IMR-90 (cell line): Measurements from ENCODE around the gene CNPY1. TPM values are rescaled to one million over a fixed set of nuclear protein-coding genes. Genes with fewer than 3 reads are reported as not detected.
A peak's percentile ranks its signal among the peaks of the same experiment; 100 is the strongest.

Source experiments
- ATAC-seq: fragments of 200-7000 bp; cut with Tn5 transposase; 2 replicates; pipeline ENCODE4 v1.9.1; 2020; ENCODE audit warnings: low read depth, mild to moderate bottlenecking, moderate library complexity
- BruUV-seq: library from RNA; stranded (reverse); fragments of 400-500 nt; replicated peaks from 2 replicates; lab custom pipeline; 2021; lab: Mats Ljungman, UMichigan
- CTCF ChIA-PET: fragments of 300-600 bp; formaldehyde crosslinking; extraction: SDS; loops from one replicate; lab custom pipeline; 2021; ENCODE audit warnings: antibody characterized with exemption; lab: Yijun Ruan, JAX
- POLR2A ChIA-PET: fragments of 300-600 bp; sonication (Branson Sonifier 250); formaldehyde crosslinking; loops from one replicate; lab custom pipeline; 2022; ENCODE audit warnings: antibody characterized with exemption; ENCODE audit not compliant: unreplicated experiment; lab: Charles Lee
- DNase-seq: peaks from one replicate; pipeline ENCODE4 v3.0.0; 2013
- H2AFZ ChIP-seq: replicated peaks from 2 replicates; pipeline ENCODE3; 2013; ENCODE audit warnings: low read length, mild to moderate bottlenecking; ENCODE audit not compliant: poor library complexity
- H2AK5ac ChIP-seq: 2 replicates; pipeline ENCODE4 v1.6.1; 2013; ENCODE audit warnings: low read depth, low read length, inconsistent platforms
- H2AK9ac ChIP-seq: replicated peaks from 2 replicates; pipeline ENCODE3; 2013; ENCODE audit warnings: mild to moderate bottlenecking, low read depth, low read length, moderate library complexity; ENCODE audit not compliant: poor library complexity
- H2BK120ac ChIP-seq: 2 replicates; pipeline ENCODE4 v1.6.1; 2013; ENCODE audit warnings: low read depth, low read length, inconsistent platforms
- H2BK15ac ChIP-seq: 3 replicates; pipeline ENCODE4 v1.6.1; 2013; ENCODE audit warnings: low read depth, low read length, inconsistent platforms
- H2BK20ac ChIP-seq: 2 replicates; pipeline ENCODE4 v1.6.1; 2013; ENCODE audit warnings: low read depth, mild to moderate bottlenecking, inconsistent platforms, low read length, moderate library complexity
- H2BK5ac ChIP-seq: 2 replicates; pipeline ENCODE4 v1.6.1; 2013; ENCODE audit warnings: mild to moderate bottlenecking, low read depth, low read length, inconsistent platforms; ENCODE audit not compliant: poor library complexity, severe bottlenecking
- H3K14ac ChIP-seq: replicated peaks from 2 replicates; pipeline ENCODE4 v1.6.1; 2013; ENCODE audit warnings: low read depth, low read length, inconsistent platforms
- H3K18ac ChIP-seq: 2 replicates; pipeline ENCODE4 v1.6.1; 2013; ENCODE audit warnings: low read depth, low read length, control low read depth
- H3K23ac ChIP-seq: 2 replicates; pipeline ENCODE4 v1.6.1; 2013; ENCODE audit warnings: low read depth, low read length, inconsistent platforms
- H3K27ac ChIP-seq: 2 replicates; pipeline ENCODE4 v1.5.1; 2013; ENCODE audit warnings: mild to moderate bottlenecking, control low read depth, low read length; ENCODE audit not compliant: insufficient read depth
- H3K27me3 ChIP-seq: 2 replicates; pipeline ENCODE4 v1.6.1; 2013; ENCODE audit warnings: low read length; ENCODE audit not compliant: control insufficient read depth, insufficient read depth
- H3K36me3 ChIP-seq: 2 replicates; pipeline ENCODE4 v1.6.1; 2013; ENCODE audit warnings: low read length, mixed read lengths; ENCODE audit not compliant: control insufficient read depth, insufficient read depth
- H3K4ac ChIP-seq: 2 replicates; pipeline ENCODE4 v1.6.1; 2013; ENCODE audit warnings: low read depth, low read length, inconsistent platforms
- H3K4me1 ChIP-seq: 2 replicates; pipeline ENCODE4 v1.6.1; 2013; ENCODE audit warnings: low read length, mixed read lengths; ENCODE audit not compliant: control insufficient read depth, insufficient read depth
- H3K4me2 ChIP-seq: 2 replicates; pipeline ENCODE4 v1.6.1; 2013; ENCODE audit warnings: low read depth, mild to moderate bottlenecking, control low read depth, low read length, moderate library complexity
- H3K4me3 ChIP-seq: 2 replicates; pipeline ENCODE4 v1.5.1; 2013; ENCODE audit warnings: low read depth, mild to moderate bottlenecking, control low read depth, low read length, moderate library complexity; ENCODE audit not compliant: insufficient read depth
- H3K56ac ChIP-seq: 2 replicates; pipeline ENCODE4 v1.6.1; 2013; ENCODE audit warnings: low read length, inconsistent platforms; ENCODE audit not compliant: insufficient read depth; ENCODE audit errors: extremely low read depth
- H3K79me1 ChIP-seq, 2 experiments: 2 replicates each; pipeline ENCODE4 v1.6.1; 2013; ENCODE audit warnings: low read length in 2 of 2, inconsistent platforms in 1 of 2, low read depth in 1 of 2
- H3K9ac ChIP-seq: 2 replicates; pipeline ENCODE4 v1.6.1; 2013; ENCODE audit warnings: low read depth, low read length, control low read depth
- H3K9me1 ChIP-seq: 2 replicates; pipeline ENCODE4 v1.6.1; 2013; ENCODE audit warnings: low read length, inconsistent platforms; ENCODE audit not compliant: insufficient read depth
- H3K9me3 ChIP-seq: 2 replicates; pipeline ENCODE4 v1.6.1; 2013; ENCODE audit warnings: low read length; ENCODE audit not compliant: control insufficient read depth, insufficient read depth
- H4K20me1 ChIP-seq: 2 replicates; pipeline ENCODE4 v1.6.1; 2013; ENCODE audit warnings: low read length, inconsistent platforms; ENCODE audit not compliant: insufficient read depth
- H4K5ac ChIP-seq: 2 replicates; pipeline ENCODE4 v1.6.1; 2013; ENCODE audit warnings: mild to moderate bottlenecking, low read depth, low read length, control low read depth
- H4K8ac ChIP-seq, 2 experiments: 2 replicates each; pipeline ENCODE4 v1.6.1; 2013; ENCODE audit warnings: low read depth in 2 of 2, low read length in 2 of 2, control low read depth in 1 of 2, inconsistent platforms in 1 of 2
- H4K91ac ChIP-seq: 2 replicates; pipeline ENCODE4 v1.6.1; 2013; ENCODE audit warnings: low read depth, low read length, inconsistent platforms; ENCODE audit not compliant: insufficient read depth
- BHLHE40 ChIP-seq: fragments of 150-350 bp; IDR thresholded peaks from 2 replicates; pipeline ENCODE4 v1.6.1; 2016; ENCODE audit warnings: mild to moderate bottlenecking, low read depth, low read length
- CEBPB ChIP-seq: IDR thresholded peaks from 2 replicates; pipeline ENCODE4 v1.6.1; 2012; ENCODE audit warnings: low read depth, low read length, improper control_type of control experiment
- FOS ChIP-seq: fragments of 150-350 bp; IDR thresholded peaks from 2 replicates; pipeline ENCODE4 v1.6.1; 2016; ENCODE audit warnings: low read depth, low read length
- MAFK ChIP-seq: IDR thresholded peaks from 2 replicates; pipeline ENCODE4 v1.6.1; 2012; ENCODE audit warnings: low read depth, low read length, improper control_type of control experiment
- MAZ ChIP-seq: IDR thresholded peaks from 2 replicates; pipeline ENCODE4 v1.6.1; 2012; ENCODE audit warnings: low read depth, mild to moderate bottlenecking, low read length, improper control_type of control experiment, moderate library complexity, borderline replicate concordance
- MXI1 ChIP-seq: IDR thresholded peaks from 2 replicates; pipeline ENCODE4 v1.6.1; 2012; ENCODE audit warnings: low read depth, mild to moderate bottlenecking, low read length, moderate library complexity, borderline replicate concordance
- NFE2L2 ChIP-seq: fragments of 150-350 bp; IDR thresholded peaks from 2 replicates; pipeline ENCODE4 v1.6.1; 2016; ENCODE audit warnings: low read depth, mild to moderate bottlenecking, low read length
- POLR2A ChIP-seq: IDR thresholded peaks from 2 replicates; pipeline ENCODE4 v1.6.1; 2012; ENCODE audit warnings: mild to moderate bottlenecking, low read depth, low read length
- RAD21 ChIP-seq: IDR thresholded peaks from 2 replicates; pipeline ENCODE4 v1.6.1; 2012; ENCODE audit warnings: low read length, improper control_type of control experiment
- RCOR1 ChIP-seq: IDR thresholded peaks from 2 replicates; pipeline ENCODE4 v1.6.1; 2012; ENCODE audit warnings: mild to moderate bottlenecking, low read length, improper control_type of control experiment; ENCODE audit not compliant: insufficient replicate concordance
- RFX5 ChIP-seq: IDR thresholded peaks from 2 replicates; pipeline ENCODE4 v1.8.0; 2012; ENCODE audit warnings: low read depth, mild to moderate bottlenecking, low read length, moderate library complexity
- SMC3 ChIP-seq: fragments of 150-350 bp; IDR thresholded peaks from 2 replicates; pipeline ENCODE4 v1.6.1; 2016; ENCODE audit warnings: low read depth, mild to moderate bottlenecking, antibody characterized with exemption, low read length, moderate library complexity
- WGBS, 2 experiments: methylation state at CpG; one replicate each; pipeline versions ENCODE4 v1.1.5 to v1.1.7; 2013; ENCODE audit warnings: missing lambda C conversion rate in 2 of 2; ENCODE audit not compliant: insufficient read length in 1 of 2; ENCODE audit errors: extremely low coverage in 2 of 2; 5-methylcytosine and 5-hydroxymethylcytosine counted together
- dilution Hi-C: fragments of 300-500 bp; cut with HindIII; formaldehyde crosslinking; loops from one replicate; pipeline ENCODE4 v1.14.3; 2018; ENCODE audit warnings: low sequenced_read_pairs; ENCODE audit not compliant: unreplicated experiment
- in situ Hi-C: fragments of 300-500 bp; cut with MboI; formaldehyde crosslinking; loops from 3 replicates; pipeline ENCODE4 v1.14.3; 2019; ENCODE audit warnings: low sequenced_read_pairs, inconsistent platforms, mixed read lengths
- intact Hi-C: fragments of 100-400 bp; cut with micrococcal nuclease; formaldehyde crosslinking; loops from 2 replicates; pipeline ENCODE4 v1.10.0; 2022
- polyA plus RNA-seq, 3 experiments: library from polyadenylated mRNA; depleted of rRNA; stranded (reverse); fragments of >200 nt; gene quantifications; 2 replicates each; pipeline ENCODE4 v1.2.3, GENCODE V29; 2012; ENCODE audit warnings: low replicate concordance in 1 of 3
- total RNA-seq: library from RNA; depleted of rRNA; stranded (reverse); fragments of >200 nt; gene quantifications from 2 replicates; pipeline ENCODE4 v1.2.3, GENCODE V29; 2012
- TF ChIP-seq, protein P1 (sequence below): fragments of 150-350 bp; IDR thresholded peaks from 2 replicates; pipeline ENCODE4 v1.6.1; 2016; ENCODE audit warnings: low read depth, mild to moderate bottlenecking, low read length, moderate library complexity, borderline replicate concordance

Gene CNPY1
- total and polyA plus RNA-seq, 2 of the 4 experiments (the other 2 are of a cell fraction), result not detected

DNA sequence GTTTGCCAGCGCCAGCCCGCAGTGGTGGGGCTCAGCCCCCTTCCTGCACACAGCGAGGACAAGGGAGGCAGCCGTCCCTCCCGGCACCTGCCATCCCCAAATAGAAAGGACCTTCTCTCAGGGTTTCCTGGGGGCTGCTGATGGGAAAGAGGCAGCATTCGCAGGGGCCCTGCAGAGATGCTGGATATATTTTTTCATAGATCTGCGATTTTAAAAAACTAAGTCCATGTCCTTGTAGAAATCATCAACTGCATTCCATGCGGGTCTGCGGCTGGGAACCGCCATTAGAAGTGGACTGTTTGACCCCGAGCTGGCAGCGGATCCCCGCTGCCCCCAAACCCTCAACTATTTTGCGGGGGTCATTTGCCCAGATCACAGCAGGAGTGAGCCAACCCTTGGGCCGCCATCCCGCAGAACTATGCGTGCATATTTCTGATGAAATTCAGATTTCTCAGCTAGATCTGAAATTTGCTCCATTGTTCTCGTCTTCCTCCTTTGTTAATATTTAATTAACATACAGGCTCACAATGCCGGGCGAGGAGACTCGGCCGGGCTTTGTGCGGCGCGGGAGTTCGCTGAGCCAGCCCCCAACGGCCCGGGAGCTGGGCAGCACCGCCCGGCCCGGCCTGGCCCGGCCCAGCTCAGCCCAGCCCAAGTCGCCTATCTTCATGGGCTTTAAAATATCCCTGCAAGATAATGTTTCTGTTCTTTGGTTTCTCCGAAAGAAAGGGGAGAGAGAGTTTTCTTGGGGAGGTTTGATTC, 86.5 kb downstream of the CNPY1 start (continued):
- TF ChIP-seq, protein P1, sequence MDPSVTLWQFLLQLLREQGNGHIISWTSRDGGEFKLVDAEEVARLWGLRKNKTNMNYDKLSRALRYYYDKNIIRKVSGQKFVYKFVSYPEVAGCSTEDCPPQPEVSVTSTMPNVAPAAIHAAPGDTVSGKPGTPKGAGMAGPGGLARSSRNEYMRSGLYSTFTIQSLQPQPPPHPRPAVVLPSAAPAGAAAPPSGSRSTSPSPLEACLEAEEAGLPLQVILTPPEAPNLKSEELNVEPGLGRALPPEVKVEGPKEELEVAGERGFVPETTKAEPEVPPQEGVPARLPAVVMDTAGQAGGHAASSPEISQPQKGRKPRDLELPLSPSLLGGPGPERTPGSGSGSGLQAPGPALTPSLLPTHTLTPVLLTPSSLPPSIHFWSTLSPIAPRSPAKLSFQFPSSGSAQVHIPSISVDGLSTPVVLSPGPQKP, result no peak

DNA sequence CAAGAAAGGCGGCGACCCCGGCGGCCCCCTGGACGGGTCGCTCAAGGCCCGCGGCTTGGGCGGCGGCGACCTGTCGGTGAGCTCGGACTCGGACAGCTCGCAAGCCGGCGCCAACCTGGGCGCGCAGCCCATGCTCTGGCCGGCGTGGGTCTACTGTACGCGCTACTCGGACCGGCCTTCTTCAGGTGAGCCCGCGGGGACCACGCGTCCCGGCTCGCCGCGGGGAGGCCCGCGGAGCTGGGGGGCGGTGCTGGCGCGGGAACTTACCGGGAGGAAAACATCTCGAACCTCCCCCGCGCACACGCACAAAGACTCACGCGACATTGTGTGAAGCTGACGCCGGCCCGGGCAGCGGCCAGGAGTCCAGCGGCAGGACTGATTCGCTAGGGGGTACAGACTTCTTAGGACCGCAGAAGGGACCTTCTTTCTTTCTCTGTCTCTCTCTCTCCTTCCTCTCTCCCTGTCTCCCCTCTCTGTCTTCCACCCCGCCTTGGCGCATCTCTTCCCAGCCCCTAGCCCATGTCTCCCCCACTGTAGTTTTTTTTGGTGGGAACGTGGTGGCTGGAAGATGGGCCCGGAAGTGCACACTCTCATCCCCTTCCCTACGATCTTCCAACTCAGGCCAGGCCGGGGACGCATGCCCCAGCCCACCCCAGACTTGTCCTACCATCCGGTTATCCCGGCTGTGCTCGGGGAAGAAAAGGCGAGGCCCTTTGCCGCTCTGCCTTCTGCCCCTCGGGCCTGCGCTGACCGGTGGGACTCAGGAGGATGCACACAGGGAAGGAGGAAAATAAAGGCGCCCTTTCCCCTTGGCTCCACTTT, 87.3 kb downstream of the CNPY1 start:
- POLR2A ChIA-PET, result no interaction called here
- no peak overlapping the region for H2BK5ac ChIP-seq
- H3K4me3 ChIP-seq, result no peak overlapping the region
- no peak overlapping the region for H3K23ac ChIP-seq
- H4K5ac ChIP-seq, result no peak overlapping the region
- no peak overlapping the region for H3K9ac ChIP-seq
- no peak overlapping the region for H3K4ac ChIP-seq
- dilution Hi-C loops, result no loop called here
- no peak overlapping the region for H3K27ac ChIP-seq
- H3K36me3 ChIP-seq, result no peaks in the 10 kb centered on the region
- WGBS, 2 experiments, result 2% methylated on average over 29 of the region's 68 CpGs; no CpG with 5 or more reads in 1 of the 2 experiments
- in situ Hi-C loops, result no loop called here
- H2BK120ac ChIP-seq, result no peak overlapping the region
- intact Hi-C loops, result loop anchor here (10.0 kb wide), 2 partner anchors 84 to 164 kb away; partner anchors contain the start of gene INSIG1
- H3K4me1 ChIP-seq, result no peaks in the 10 kb centered on the region
- no peak overlapping the region for H3K56ac ChIP-seq
- H3K4me2 ChIP-seq, result no peak overlapping the region
- peak overlapping the region; percentile 7 for H2AFZ ChIP-seq
- H4K8ac ChIP-seq, result no peak overlapping the region
- H3K79me1 ChIP-seq, result no peaks in the 10 kb centered on the region
- no peak overlapping the region for H2AK9ac ChIP-seq
- BruUV-seq, result no TSS peak
- H2AK5ac ChIP-seq, result no peak overlapping the region
- DNase-seq (no peak), ATAC-seq (no peak)
- H2BK15ac ChIP-seq, result no peak overlapping the region
- no peak overlapping the region for H4K91ac ChIP-seq
- H3K9me1 ChIP-seq, result no peaks in the 10 kb centered on the region; the same call in 1 of the 2 replicates
- peaks cover 7% of the 10 kb centered on the region; the same call in 1 of the 2 replicates for H3K9me3 ChIP-seq
- no peaks in the 10 kb centered on the region for H4K20me1 ChIP-seq
- H2BK20ac ChIP-seq, result no peak overlapping the region
- CTCF ChIA-PET, result no interaction called here
- no peak overlapping the region for H3K18ac ChIP-seq
- H3K14ac ChIP-seq, result no peak overlapping the region
- H3K27me3 ChIP-seq, result peaks cover 89% of the 10 kb centered on the region
- TF ChIP-seq MAFK, result no peak
- no peak for TF ChIP-seq POLR2A
- no peak for TF ChIP-seq BHLHE40
- no peak for TF ChIP-seq SMC3
- TF ChIP-seq RFX5, result no peak
- TF ChIP-seq NFE2L2, result no peak
- TF ChIP-seq CEBPB, result no peak
- no peak for TF ChIP-seq RAD21
- TF ChIP-seq MXI1, result no peak
- TF ChIP-seq FOS, result no peak
- TF ChIP-seq MAZ, result no peak
- TF ChIP-seq, protein P1, result no peak
- no peak for TF ChIP-seq RCOR1
